Right lobe of liver (tissue), 6 donors: ENCODE measurements around the gene DLG2. TPM values are rescaled to one million over a fixed set of nuclear protein-coding genes. Genes with fewer than 3 reads are reported as not detected.

Experiments used
- ATAC-seq, 4 donors: fragments of 200-7000 bp; cut with Tn5 transposase; one replicate each; pipeline ENCODE4 v1.9.1; 2020; ENCODE audit warnings: mild to moderate bottlenecking in 4 of 4, moderate library complexity in 4 of 4
- DNase-seq, 3 donors: peaks; one replicate each; pipeline ENCODE4 v3.0.0-alpha.2; 2020
- H3K27ac ChIP-seq, 3 donors: fragments of 200-600 bp; one replicate each; pipeline ENCODE4 v1.8.0; 2022
- H3K27me3 ChIP-seq, 2 donors: fragments of 200-600 bp; one replicate each; pipeline ENCODE4 v1.8.0; 2022
- H3K36me3 ChIP-seq, 4 donors: fragments of 200-600 bp; sonication (generic) in 1 of 4; one replicate each; pipeline versions ENCODE4 v1.5.1 to v1.8.0; 2017 to 2022; ENCODE audit warnings: control low read depth in 1 of 4
- H3K4me1 ChIP-seq, 4 donors: fragments of 200-600 bp; sonication (generic) in 1 of 4; one replicate each; pipeline versions ENCODE4 v1.5.1 to v1.8.0; 2017 to 2022; ENCODE audit warnings: control low read depth in 1 of 4
- H3K4me3 ChIP-seq, 3 donors: fragments of 200-600 bp; one replicate each; pipeline ENCODE4 v1.8.0; 2022
- H3K9me3 ChIP-seq, 4 donors: fragments of 200-600 bp; sonication (generic) in 1 of 4; one replicate each; pipeline versions ENCODE4 v1.5.1 to v1.8.0; 2017 to 2022; ENCODE audit warnings: control low read depth in 1 of 4
- POLR2A ChIP-seq: fragments of 450-650 bp; IDR thresholded peaks from one replicate; pipeline ENCODE4 v1.6.1; 2017; ENCODE audit warnings: antibody characterized with exemption, mild to moderate bottlenecking
- WGBS: methylation state at CpG from one replicate; pipeline ENCODE4 v1.1.6; 2018; ENCODE audit warnings: low coverage, low lambda C conversion rate; ENCODE audit not compliant: insufficient coverage; ENCODE audit errors: missing lambda C conversion rate; 5-methylcytosine and 5-hydroxymethylcytosine counted together
- intact Hi-C, 2 donors: fragments of 100-400 bp; cut with DNase I; formaldehyde crosslinking; loops; one replicate each; pipeline versions ENCODE4 v1.11.2 to v1.14.1; 2022
- total RNA-seq, 6 experiments: library from RNA; depleted of rRNA in 2 of 6; stranded (reverse); fragments of >200 nt in 2 of 6; fragmentation: NEBNext Ultra II Directional in 3 of 6; extraction: Animal tissue kit (Norgen Biotek cat#: 25700) in 3 of 6; gene quantifications; one replicate each; pipeline versions ENCODE4 v1.1.0 to v1.2.4, GENCODE V29; 2016 to 2023
- TF ChIP-seq, protein P1 (sequence below), 4 donors: fragments of 200-600 bp in 3 of 4; fragments of 450-650 bp in 1 of 4; IDR thresholded peaks; one replicate each; pipeline versions ENCODE4 v1.5.1 to v1.8.0; 2016 to 2022; ENCODE audit warnings: antibody characterized with exemption in 4 of 4, mild to moderate bottlenecking in 2 of 4
- donor health status: DM: no; HTN: yes; CAD: no.
- donor health status: DM: no; HTN: no; CAD: no.
- donor health status: DM: no; HTN: no; CAD: no.
- donor health status: DM: no; HTN: yes; CAD: no.
- donor health status: DM: no; HTN: yes; CAD: no.

The DLG2 gene
- total RNA-seq, 6 experiments from 2014 or later: 1.2 to 6.4 (median 2.5) TPM

DNA sequence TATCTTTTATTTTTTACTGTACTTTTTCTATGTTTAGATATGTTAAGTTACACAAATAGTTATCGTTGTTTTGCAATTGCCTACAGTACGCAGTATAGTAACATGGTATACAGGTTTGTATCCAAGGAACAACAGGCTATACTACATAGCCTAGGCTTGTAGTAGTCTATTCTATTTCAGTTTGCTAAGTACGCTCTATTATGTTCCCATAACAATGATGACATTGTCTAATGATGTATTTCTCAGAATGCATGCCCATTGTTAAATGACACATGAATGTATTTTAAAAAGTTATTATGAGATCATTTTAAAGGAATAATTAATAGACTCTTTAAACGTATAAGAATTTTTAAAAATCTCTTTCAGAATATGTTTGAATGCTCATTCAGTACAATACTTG lies 1644.3 kb downstream of the DLG2 start:
- no peak overlapping the region for H3K27ac ChIP-seq
- no peaks in the 10 kb centered on the region for H3K36me3 ChIP-seq
- no peak for DNase-seq
- TF ChIP-seq, protein P1, sequence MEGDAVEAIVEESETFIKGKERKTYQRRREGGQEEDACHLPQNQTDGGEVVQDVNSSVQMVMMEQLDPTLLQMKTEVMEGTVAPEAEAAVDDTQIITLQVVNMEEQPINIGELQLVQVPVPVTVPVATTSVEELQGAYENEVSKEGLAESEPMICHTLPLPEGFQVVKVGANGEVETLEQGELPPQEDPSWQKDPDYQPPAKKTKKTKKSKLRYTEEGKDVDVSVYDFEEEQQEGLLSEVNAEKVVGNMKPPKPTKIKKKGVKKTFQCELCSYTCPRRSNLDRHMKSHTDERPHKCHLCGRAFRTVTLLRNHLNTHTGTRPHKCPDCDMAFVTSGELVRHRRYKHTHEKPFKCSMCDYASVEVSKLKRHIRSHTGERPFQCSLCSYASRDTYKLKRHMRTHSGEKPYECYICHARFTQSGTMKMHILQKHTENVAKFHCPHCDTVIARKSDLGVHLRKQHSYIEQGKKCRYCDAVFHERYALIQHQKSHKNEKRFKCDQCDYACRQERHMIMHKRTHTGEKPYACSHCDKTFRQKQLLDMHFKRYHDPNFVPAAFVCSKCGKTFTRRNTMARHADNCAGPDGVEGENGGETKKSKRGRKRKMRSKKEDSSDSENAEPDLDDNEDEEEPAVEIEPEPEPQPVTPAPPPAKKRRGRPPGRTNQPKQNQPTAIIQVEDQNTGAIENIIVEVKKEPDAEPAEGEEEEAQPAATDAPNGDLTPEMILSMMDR (IDR thresholded peaks at IDR 0.05): no peak
- no peak for TF ChIP-seq POLR2A
- no peak overlapping the region for H3K4me3 ChIP-seq
- intact Hi-C loops: no loop called here
- no peaks in the 10 kb centered on the region for H3K27me3 ChIP-seq
- peaks cover 0 to 10% (median 0%) of the 10 kb centered on the region in 4 donors for H3K4me1 ChIP-seq
- 84% methylated on average over 4 of the region's 4 CpGs for WGBS
- no peak for ATAC-seq
- no peaks in the 10 kb centered on the region for H3K9me3 ChIP-seq

DNA sequence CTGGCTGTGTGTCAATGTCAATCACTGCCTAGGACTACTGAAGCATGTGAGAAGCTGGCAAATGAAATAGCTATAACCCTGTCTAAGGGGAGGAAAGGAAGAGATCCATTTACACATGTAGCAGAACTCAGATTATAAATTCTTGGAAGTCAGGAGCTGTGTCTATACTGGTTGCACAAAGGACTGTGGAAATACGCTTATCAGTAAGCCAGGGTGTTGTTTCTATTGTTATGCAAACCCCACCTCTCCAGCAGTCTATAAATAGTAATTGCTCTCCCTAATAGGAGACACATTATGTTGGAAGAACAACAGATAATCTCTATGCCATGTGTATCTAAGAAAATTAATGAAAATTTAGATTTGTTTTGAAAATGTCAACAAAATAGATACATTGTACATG lies 1647.6 kb downstream of the DLG2 start:
- no peaks in the 10 kb centered on the region for H3K36me3 ChIP-seq
- intact Hi-C loops: no loop called here
- TF ChIP-seq, protein P1 (IDR thresholded peaks at IDR 0.05): no peak
- TF ChIP-seq POLR2A: no peak
- H3K4me1 ChIP-seq: peaks cover 0 to 10% (median 0%) of the 10 kb centered on the region in 4 donors
- WGBS: 88% methylated on average over 1 of the region's 1 CpG
- DNase-seq: no peak
- no peaks in the 10 kb centered on the region for H3K27me3 ChIP-seq
- H3K4me3 ChIP-seq: no peak overlapping the region
- H3K27ac ChIP-seq: no peak overlapping the region
- ATAC-seq: no peak
- H3K9me3 ChIP-seq: no peaks in the 10 kb centered on the region

DNA sequence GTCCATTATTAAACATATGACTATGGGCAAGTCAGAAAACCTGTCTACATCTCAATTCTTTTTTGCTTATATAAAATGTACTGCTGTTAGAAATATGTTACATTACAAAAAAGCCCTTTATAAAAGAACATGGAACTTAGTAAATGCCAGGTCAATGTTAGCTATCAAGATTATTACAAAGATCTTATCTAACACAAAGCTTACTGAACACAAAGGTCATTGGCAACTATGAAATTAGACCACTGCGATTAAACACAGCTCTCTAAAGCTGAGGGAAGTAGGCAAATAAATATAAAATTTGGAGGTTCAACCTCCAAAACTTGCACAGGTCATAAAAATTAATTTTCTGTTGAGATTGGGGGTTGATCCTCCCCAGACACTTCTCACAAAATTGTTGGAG lies 1648.2 kb downstream of the DLG2 start:
- Histone ChIP-seq H3K9me3 (no peaks in the 10 kb centered on the region), H3K4me3 (no peak overlapping the region), H3K36me3 (no peaks in the 10 kb centered on the region), H3K27ac (no peak overlapping the region), H3K27me3 (no peaks in the 10 kb centered on the region), H3K4me1 (peaks cover 0 to 10% (median 0%) of the 10 kb centered on the region in 4 donors)
- 42% methylated on average over 1 of the region's 1 CpG for WGBS
- ATAC-seq (peak in 2 of 4 donors; percentile 62 to 67), DNase-seq (no peak)
- intact Hi-C loops: no loop called here
- TF ChIP-seq, protein P1 (IDR thresholded peaks at IDR 0.05): no peak
- TF ChIP-seq POLR2A: no peak

- peaks cover 0 to 10% (median 0%) of the 10 kb centered on the region in 4 donors for H3K4me1 ChIP-seq
- no peaks in the 10 kb centered on the region for H3K36me3 ChIP-seq
- no peak overlapping the region for H3K4me3 ChIP-seq
- ATAC-seq: no peak
- TF ChIP-seq, protein P1 (IDR thresholded peaks at IDR 0.05): no peak
- no peak for TF ChIP-seq POLR2A
- H3K27ac ChIP-seq: no peak overlapping the region
- no peak for DNase-seq
- H3K9me3 ChIP-seq: no peaks in the 10 kb centered on the region
- intact Hi-C loops: no loop called here
- no peaks in the 10 kb centered on the region for H3K27me3 ChIP-seq
Measured at GRCh38 chr11:83976086-83976485, 1651.1 kb downstream of the DLG2 start.

GRCh38 chr11:83972536-83972935 lies 1654.6 kb downstream of the DLG2 start:
- DNase-seq (no peak), ATAC-seq (no peak)
- H3K27ac ChIP-seq: no peak overlapping the region
- intact Hi-C loops: no loop called here
- 100% methylated on average over 1 of the region's 1 CpG for WGBS
- H3K9me3 ChIP-seq: no peaks in the 10 kb centered on the region
- H3K4me3 ChIP-seq: no peak overlapping the region
- no peaks in the 10 kb centered on the region for H3K4me1 ChIP-seq
- no peaks in the 10 kb centered on the region for H3K36me3 ChIP-seq
- no peaks in the 10 kb centered on the region for H3K27me3 ChIP-seq
- TF ChIP-seq POLR2A: no peak
- TF ChIP-seq, protein P1 (IDR thresholded peaks at IDR 0.05): no peak
